Fibroblast of lung (primary cell): ENCODE results near the gene MAP4K4.

Experiments
- CTCF ChIP-seq, 2 donors: IDR thresholded peaks in 1 of 2; conservative IDR thresholded peaks in 1 of 2; 1 replicate in 1 of 2; 2 replicates in 1 of 2; pipeline ENCODE4 v1.5.1; 2011 to 2012; ENCODE audit warnings: low read length in 2 of 2, control low read depth in 1 of 2, inconsistent platforms in 1 of 2, low read depth in 1 of 2, mild to moderate bottlenecking in 1 of 2
- EZH2 ChIP-seq: IDR thresholded peaks from 2 replicates; pipeline ENCODE4 v1.5.1; 2012; ENCODE audit warnings: low read length, control low read depth, mild to moderate bottlenecking; ENCODE audit errors: missing control alignments

- TF ChIP-seq EZH2 (no peak), CTCF (conservative IDR thresholded peaks at IDR 0.05 in 1 of 2, IDR thresholded peaks at IDR 0.05 in 1 of 2; ENCODE audit: low read depth in 1 of 2, low read length in 2 of 2) (no peak)
Measured at GRCh38 chr2:101806701-101807100, 109.2 kb downstream of the MAP4K4 start.
